Urinary bladder (tissue), 4 donors: ENCODE measurements around the gene MDH2. TPM values are rescaled to one million over a fixed set of nuclear protein-coding genes. Genes with fewer than 3 reads are reported as not detected.
A peak's percentile ranks its signal among the peaks of the same experiment; 100 is the strongest.
"Not testable (repeated sequence)": the region's sequence is repeated elsewhere in the genome, so short reads cannot be mapped to it uniquely, and the experiment has no call there.

ENCODE experiments used
- DNase-seq: peaks from one replicate; pipeline ENCODE4 v3.0.0-alpha.2; 2015; ENCODE audit errors: extremely low spot score
- H3K27ac ChIP-seq: one replicate; pipeline ENCODE4 v1.5.1; 2013; ENCODE audit warnings: low read depth, mild to moderate bottlenecking, moderate library complexity
- H3K36me3 ChIP-seq: one replicate; pipeline ENCODE4 v1.6.1; 2013; ENCODE audit warnings: mild to moderate bottlenecking, moderate library complexity; ENCODE audit not compliant: insufficient read depth
- H3K4me1 ChIP-seq: one replicate; pipeline ENCODE4 v1.6.1; 2013; ENCODE audit warnings: mild to moderate bottlenecking, moderate library complexity; ENCODE audit not compliant: insufficient read depth
- H3K4me3 ChIP-seq: one replicate; pipeline ENCODE4 v1.5.1; 2013; ENCODE audit warnings: low read depth, low read length
- WGBS: extraction: QIAGEN DNeasy Blood & Tissue Kit; methylation state at CpG from one replicate; pipeline ENCODE4 v1.1.7; 2013; 5-methylcytosine and 5-hydroxymethylcytosine counted together
- polyA plus RNA-seq: library from polyadenylated mRNA; stranded (reverse); fragments of 200-250 nt; gene quantifications from one replicate; pipeline ENCODE4 v1.2.3, GENCODE V29; 2013
- total RNA-seq: library from RNA; depleted of rRNA; stranded (reverse); fragments of >200 nt; gene quantifications from one replicate; pipeline ENCODE4 v1.2.3, GENCODE V29; 2014
- donor health status: healthy with polysubstance abuse.
- donor health status: healthy.

MDH2 gene
- total and polyA plus RNA-seq, 2 donors, result 29.6 to 145 TPM

GRCh38 chr7:76054123-76055120, 6.5 kb downstream of the MDH2 start:
- no peaks in the 10 kb centered on the region for H3K4me1 ChIP-seq
- H3K36me3 ChIP-seq, result peaks cover 2% of the 10 kb centered on the region
- DNase-seq, result peak; percentile 14
- H3K4me3 ChIP-seq, result no peak overlapping the region
- WGBS, result 74% methylated on average over 18 of the region's 18 CpGs
- H3K27ac ChIP-seq, result no peak overlapping the region

- Histone ChIP-seq H3K4me1 (no peaks in the 10 kb centered on the region), H3K27ac (no peak overlapping the region), H3K4me3 (no peak overlapping the region), H3K36me3 (peaks cover 8% of the 10 kb centered on the region)
- WGBS, result 80% methylated on average over 7 of the region's 7 CpGs
- DNase-seq, result no peak
These were observed 8.3 kb downstream of the MDH2 start for GRCh38 chr7:76056241-76056640.

- 86% methylated on average over 18 of the region's 18 CpGs for WGBS
- Histone ChIP-seq H3K4me1 (no peaks in the 10 kb centered on the region), H3K36me3 (peaks cover 8% of the 10 kb centered on the region), H3K4me3 (no peak overlapping the region), H3K27ac (no peak overlapping the region)
- no peak for DNase-seq
These were observed 9.4 kb downstream of the MDH2 start for GRCh38 chr7:76057103-76057812.

GRCh38 chr7:76057813-76058145, 9.9 kb downstream of the MDH2 start:
- peaks cover 8% of the 10 kb centered on the region for H3K36me3 ChIP-seq
- 91% methylated on average over 11 of the region's 11 CpGs for WGBS
- H3K4me1 ChIP-seq, result no peaks in the 10 kb centered on the region

GRCh38 chr7:76058745-76059144, 10.8 kb downstream of the MDH2 start:
- H3K36me3 ChIP-seq, H3K4me1 ChIP-seq: not testable (repeated sequence)

More at GRCh38 chr7:76057813-76058145, 9.9 kb downstream of the MDH2 start:
- no peak for DNase-seq
- Histone ChIP-seq H3K4me3 (no peak overlapping the region), H3K27ac (no peak overlapping the region)

GRCh38 chr7:76060842-76061241, 12.9 kb downstream of the MDH2 start:
- no peak overlapping the region for H3K27ac ChIP-seq
- H3K36me3 ChIP-seq, result peaks cover 6% of the 10 kb centered on the region
- WGBS, result 56% methylated on average over 6 of the region's 6 CpGs
- no peak for DNase-seq
- H3K4me3 ChIP-seq, result no peak overlapping the region
- H3K4me1 ChIP-seq, result no peaks in the 10 kb centered on the region

More at GRCh38 chr7:76058745-76059144, 10.8 kb downstream of the MDH2 start:
- not testable (repeated sequence) for DNase-seq, H3K4me3 ChIP-seq, H3K27ac ChIP-seq
- 94% methylated on average over 7 of the region's 7 CpGs for WGBS

- DNase-seq, result no peak
- Histone ChIP-seq H3K27ac (no peak overlapping the region), H3K4me3 (no peak overlapping the region), H3K4me1 (no peaks in the 10 kb centered on the region), H3K36me3 (peaks cover 6% of the 10 kb centered on the region)
- 94% methylated on average over 15 of the region's 15 CpGs for WGBS
These were observed 14.3 kb downstream of the MDH2 start for GRCh38 chr7:76062254-76062653.

- no peak for DNase-seq
- Histone ChIP-seq H3K4me1 (no peaks in the 10 kb centered on the region), H3K4me3 (no peak overlapping the region), H3K36me3 (peaks cover 6% of the 10 kb centered on the region), H3K27ac (no peak overlapping the region)
- WGBS, result 93% methylated on average over 10 of the region's 10 CpGs
These were observed 15.2 kb downstream of the MDH2 start for GRCh38 chr7:76063114-76063513.

GRCh38 chr7:76063525-76063924, 15.6 kb downstream of the MDH2 start:
- Histone ChIP-seq H3K36me3 (peaks cover 6% of the 10 kb centered on the region), H3K27ac (no peak overlapping the region), H3K4me3 (no peak overlapping the region), H3K4me1 (no peaks in the 10 kb centered on the region)
- no peak for DNase-seq
- 73% methylated on average over 14 of the region's 14 CpGs for WGBS

GRCh38 chr7:76064208-76064970, 16.5 kb downstream of the MDH2 start:
- H3K36me3 ChIP-seq, result peaks cover 6% of the 10 kb centered on the region
- H3K4me1 ChIP-seq, result no peaks in the 10 kb centered on the region
- WGBS, result 96% methylated on average over 24 of the region's 24 CpGs
- no peak overlapping the region for H3K27ac ChIP-seq
- no peak overlapping the region for H3K4me3 ChIP-seq
- no peak for DNase-seq

- no peaks in the 10 kb centered on the region for H3K4me1 ChIP-seq
- no peak for DNase-seq
- peaks cover 6% of the 10 kb centered on the region for H3K36me3 ChIP-seq
- 93% methylated on average over 14 of the region's 14 CpGs for WGBS
- H3K27ac ChIP-seq, result no peak overlapping the region
- no peak overlapping the region for H3K4me3 ChIP-seq
These were observed 17.2 kb downstream of the MDH2 start for GRCh38 chr7:76065016-76065612.

- 93% methylated on average over 14 of the region's 14 CpGs for WGBS
- H3K36me3 ChIP-seq, result no peaks in the 10 kb centered on the region
These were observed 19.0 kb downstream of the MDH2 start for GRCh38 chr7:76066716-76067503.

More at GRCh38 chr7:76066716-76067503, 19.0 kb downstream of the MDH2 start:
- Histone ChIP-seq H3K27ac (no peak overlapping the region), H3K4me1 (no peaks in the 10 kb centered on the region), H3K4me3 (no peak overlapping the region)
- DNase-seq, result no peak
